Cortex of kidney (tissue), 1 donor: Measurements from ENCODE around the gene CAMSAP3.

Experiments used
- DNase-seq: peaks from one replicate; lab custom pipeline; 2025; lab: John Stamatoyannopoulos, UW

CAMSAP3 gene

DNA sequence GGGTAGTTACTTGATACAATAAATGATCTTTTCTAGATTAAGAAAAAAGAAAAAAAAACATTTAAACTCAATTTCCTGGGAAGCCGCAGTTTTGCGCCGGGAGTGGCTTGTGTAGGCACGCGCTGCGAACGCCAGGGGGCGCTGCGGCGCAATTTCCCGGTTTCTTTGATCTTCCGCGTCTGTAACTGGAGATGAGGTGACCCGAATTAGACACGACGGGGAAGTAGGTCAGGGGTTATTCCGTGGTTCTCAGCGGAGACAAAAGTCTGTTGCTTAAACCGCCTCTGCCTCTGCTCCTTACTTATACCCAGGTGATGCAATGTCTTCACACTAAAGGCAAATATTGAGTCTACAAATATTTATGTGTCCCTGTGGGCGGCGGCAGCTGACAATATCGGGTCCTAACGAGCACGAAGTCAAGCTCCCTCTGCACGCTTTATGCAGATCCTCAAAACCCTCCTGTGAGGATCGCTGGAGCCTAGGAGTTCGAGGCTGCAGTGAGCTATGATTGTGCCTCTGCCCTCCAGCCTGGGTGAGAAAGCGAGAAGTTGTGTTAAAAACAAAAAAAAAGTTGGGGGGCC is 56.5 kb downstream of the CAMSAP3 start:
- DNase-seq: no peak

DNA sequence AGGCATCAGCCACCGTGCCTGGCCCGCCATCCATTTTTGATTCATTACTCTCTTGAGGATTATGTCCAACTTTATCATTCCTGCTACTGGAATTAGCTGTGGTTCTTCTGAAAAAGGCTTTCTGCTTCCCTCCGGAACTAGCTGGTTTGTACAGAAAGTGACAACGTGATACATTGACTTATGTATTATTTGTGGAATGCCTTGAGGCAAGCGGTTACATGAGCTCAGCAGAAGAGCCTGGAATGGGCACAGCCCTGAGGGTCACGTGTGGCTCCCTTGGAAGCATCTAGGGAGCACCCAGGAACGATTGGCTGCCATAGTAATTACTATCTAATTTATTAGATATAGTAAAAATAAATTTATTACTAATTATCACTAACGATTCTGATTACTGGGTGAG is 58.7 kb downstream of the CAMSAP3 start:
- no peak for DNase-seq

DNA sequence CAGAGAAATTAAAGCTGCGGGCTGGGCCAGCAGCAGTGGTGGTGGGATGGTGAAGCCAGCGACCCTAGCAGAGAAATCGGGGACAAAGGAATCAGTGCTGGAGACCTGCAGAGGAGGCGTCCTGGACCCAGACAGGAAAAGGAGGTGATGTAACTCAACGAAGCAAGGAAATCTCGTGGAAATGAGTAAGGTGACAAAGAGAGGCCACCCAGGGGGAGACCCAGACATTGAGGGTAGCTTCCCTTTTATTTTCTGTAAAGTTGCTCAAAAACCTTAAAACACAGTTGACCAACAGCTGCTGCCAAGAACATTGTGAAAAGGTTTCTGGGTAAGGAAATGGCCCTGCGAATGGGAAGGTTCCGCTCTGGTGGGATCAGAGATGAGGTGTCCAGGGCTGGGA is 59.9 kb downstream of the CAMSAP3 start:
- no peak for DNase-seq

DNA sequence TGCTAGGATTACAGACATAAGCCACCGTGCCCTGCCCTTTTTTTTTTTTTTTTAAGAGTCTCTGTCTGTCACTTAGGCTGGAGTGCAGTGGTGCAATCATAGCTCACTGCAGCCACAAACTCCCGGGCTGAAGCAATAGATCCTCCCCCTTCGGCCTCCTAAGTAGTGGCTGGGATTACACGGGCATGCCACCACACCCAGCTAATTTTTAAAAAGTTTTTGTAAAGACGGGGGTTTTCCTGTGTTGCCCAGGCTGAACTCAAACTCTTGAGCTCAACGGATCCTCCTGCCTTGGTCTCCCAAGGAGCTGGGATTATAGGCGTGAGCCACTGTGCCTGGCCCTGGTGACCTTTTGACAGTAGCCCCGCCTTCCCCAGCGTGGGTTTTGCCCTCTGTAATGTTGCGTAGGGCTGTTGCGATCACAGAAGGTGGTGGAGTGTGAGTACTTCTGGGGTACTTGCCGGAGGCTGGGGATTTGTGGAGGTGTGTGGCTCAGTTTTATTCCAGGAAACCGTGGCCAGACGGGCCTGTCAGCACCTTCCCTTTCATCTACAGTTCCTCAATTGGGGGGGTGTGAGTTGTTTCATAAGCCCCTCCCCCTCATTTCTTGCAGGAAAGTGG is 61.6 kb downstream of the CAMSAP3 start:
- DNase-seq: no peak

DNA sequence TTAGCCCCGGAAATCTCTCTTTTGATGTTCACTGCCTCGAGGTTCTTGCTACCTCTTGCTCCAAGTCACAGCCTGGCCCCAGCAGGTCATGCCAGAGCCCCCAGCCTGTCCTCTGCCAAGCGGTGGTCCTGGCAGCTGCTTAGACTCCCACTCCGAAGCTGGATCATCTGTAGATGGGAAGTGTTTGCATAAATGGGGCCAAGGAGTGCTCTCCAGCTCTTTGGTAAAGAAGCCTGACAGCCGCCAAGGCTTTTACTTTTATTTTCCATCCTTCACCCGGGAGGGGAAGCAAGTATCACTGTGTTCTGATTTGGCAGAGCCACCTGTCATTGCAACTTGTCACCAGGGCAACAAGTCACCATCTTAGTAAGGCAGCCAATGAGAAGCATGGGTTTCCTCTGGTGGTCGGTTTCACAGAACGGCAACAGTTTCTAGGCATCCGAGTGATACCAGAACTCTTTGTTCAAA is 62.6 kb downstream of the CAMSAP3 start:
- no peak for DNase-seq

DNA sequence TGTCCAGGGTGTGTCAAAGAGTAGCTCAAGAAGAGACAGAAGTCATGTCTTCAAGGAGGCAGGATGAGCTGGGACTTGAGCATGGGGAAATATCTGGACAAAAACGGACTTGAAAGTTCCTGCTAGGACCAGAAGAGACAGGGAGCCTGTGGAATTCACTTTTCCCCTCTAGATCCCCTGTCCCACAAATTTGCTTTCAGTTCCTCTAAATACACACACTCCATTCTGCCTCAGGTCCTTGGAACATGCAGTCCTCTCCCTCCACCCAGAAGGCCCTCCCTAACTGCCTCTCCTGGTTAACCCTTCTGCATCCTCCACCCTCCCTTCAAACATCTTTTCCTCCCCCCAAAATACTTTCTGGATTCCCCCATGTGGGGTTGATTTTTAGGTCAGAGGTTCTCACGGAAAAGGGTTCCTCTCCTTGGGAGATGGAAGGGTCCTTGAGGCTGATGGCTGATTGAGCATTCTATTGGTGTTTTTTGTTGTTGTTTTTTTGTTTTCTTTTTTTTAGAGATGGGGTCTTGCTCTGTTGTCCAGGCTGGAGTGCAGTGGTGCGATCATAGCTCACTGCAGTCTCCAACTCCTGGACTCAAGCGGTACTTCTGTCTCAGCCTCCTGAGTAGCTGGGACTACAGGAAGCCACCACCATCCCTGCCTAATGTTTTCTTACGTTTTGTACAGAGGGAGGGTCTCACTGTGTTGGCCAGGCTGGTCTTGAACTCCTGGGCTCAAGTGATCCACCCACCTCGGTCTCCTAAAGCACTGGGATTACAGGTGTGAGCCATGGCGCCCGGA is 66.3 kb downstream of the CAMSAP3 start:
- no peak for DNase-seq

DNA sequence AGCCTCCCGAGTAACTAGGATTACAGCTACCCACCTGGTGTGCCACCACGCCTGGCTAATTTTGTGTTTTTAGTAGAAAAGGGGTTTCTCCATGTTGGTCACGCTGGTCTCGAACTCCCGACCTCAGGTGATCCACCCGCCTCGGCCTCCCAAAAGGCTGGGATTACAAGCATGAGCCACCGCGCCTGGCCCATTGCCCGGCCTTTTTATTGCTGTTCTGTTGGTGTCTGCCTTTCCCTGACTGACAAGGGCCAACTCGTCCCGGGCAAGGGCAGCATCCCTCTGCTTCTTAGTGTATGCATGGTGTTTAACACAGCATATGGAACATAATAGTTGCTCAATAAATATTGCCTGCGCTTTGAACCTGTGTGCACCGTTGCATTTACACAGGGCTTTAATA is 67.0 kb downstream of the CAMSAP3 start:
- no peak for DNase-seq

DNA sequence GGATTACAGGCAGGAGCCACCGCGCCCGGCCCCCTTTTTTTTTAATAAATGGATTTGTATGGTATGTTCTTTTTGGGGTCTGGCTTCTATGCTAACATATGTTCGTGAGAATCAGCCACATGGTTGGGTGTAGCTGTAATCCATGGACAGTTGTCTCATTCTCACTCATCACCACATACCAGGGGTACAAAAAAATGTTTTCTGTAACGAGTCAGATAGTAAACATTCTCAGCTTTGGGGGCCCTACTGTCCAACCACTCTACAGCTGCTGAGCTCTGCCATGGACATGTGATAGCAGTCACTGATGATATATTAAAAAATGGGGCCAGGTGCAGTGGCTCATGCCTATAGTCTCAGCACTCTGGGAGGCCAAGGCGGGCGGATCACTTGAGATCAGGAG is 68.0 kb downstream of the CAMSAP3 start:
- no peak for DNase-seq

DNA sequence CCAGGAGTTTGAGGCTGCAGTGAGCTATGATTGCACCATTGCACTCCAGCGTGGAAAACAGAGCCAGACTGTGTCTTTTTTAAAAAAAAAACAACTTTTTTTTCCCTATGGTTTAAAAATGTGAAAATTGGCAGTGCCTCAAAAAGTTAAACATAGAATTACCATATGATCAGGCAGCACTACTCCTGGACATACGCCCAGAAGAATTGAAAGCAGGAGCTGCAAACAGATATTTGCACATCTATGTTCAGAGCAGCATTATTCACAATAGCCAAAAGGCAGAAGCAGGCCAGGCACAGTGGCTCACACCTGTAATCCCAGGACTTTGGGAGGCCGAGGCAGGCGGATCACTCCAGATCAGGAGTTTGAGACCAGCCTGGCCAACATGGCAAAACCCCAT is 69.4 kb downstream of the CAMSAP3 start:
- DNase-seq: no peak
